H7 (cell line): ENCODE measurements around the gene CCL5. TPM values are rescaled to one million over a fixed set of nuclear protein-coding genes. Genes with fewer than 3 reads are reported as not detected.

Experiments
- DNase-seq: peaks from one replicate; pipeline ENCODE4 v3.0.0; 2012
- H3K27me3 ChIP-seq: 2 replicates; pipeline ENCODE4 v1.6.0; 2011; ENCODE audit warnings: mild to moderate bottlenecking, low read length; ENCODE audit not compliant: control insufficient read depth, insufficient read depth
- H3K36me3 ChIP-seq: replicated peaks from 2 replicates; pipeline ENCODE4 v1.5.1; 2011; ENCODE audit warnings: low read length; ENCODE audit not compliant: control insufficient read depth, insufficient read depth
- H3K4me3 ChIP-seq: 2 replicates; pipeline ENCODE4 v1.5.1; 2011; ENCODE audit warnings: low read depth, mild to moderate bottlenecking, control low read depth, low read length, moderate library complexity; ENCODE audit not compliant: insufficient read depth
- total RNA-seq: library from RNA; depleted of rRNA; stranded (reverse); fragments of >200 nt; shearing (Covaris generic); gene quantifications from 2 replicates; pipeline ENCODE4 v1.2.3, GENCODE V29; 2014; rRNA removed

The CCL5 gene
- total RNA-seq = not detected in 2 replicates

DNA sequence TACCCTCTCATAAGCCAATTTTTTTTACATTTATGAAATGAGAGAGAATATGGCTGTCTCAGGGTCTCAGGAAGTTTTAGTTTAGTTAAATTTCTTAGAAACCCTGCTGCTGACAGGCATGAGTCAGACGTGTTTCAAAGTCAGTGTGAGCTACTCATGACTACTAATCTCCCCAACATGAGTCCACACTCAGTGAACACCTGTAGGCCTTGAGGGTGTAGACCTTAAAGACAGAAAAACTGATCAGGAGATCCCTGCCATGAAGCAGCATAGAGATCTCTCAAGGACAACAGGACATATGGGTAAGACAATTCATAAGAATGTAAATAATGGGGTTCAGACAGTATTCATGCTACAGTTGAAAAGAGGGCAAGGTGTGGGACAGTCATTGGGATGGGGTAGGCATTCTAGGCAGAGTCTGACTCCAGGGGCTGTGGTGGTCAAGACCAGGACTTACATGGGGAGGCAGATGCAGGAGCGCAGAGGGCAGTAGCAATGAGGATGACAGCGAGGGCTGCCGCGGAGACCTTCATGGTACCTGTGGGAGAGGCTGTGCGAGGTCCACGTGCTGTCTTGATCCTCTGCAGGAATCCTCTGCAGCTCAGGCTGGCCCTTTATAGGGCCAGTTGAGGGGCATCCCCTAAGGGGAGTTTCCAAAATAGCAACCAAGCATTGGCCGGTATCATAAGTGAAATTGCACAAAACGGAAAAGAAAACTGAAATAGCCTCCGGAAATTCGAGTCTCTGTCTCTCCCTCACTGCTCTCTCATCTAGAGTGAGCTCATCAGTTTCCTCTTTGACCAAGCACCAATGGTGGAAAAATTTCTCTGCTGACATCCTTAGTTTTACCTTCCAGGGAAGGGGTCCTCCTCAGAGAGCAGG is at the start of gene CCL5:
TSS of gene CCL5 (minus strand) at position 588 of the 882 bp plus-strand sequence.
- no peaks in the 10 kb centered on the region for H3K27me3 ChIP-seq
- H3K4me3 ChIP-seq = no peak within 1 kb of the TSS
- H3K36me3 ChIP-seq = no peaks in the 10 kb centered on the region
- DNase-seq = no peak

DNA sequence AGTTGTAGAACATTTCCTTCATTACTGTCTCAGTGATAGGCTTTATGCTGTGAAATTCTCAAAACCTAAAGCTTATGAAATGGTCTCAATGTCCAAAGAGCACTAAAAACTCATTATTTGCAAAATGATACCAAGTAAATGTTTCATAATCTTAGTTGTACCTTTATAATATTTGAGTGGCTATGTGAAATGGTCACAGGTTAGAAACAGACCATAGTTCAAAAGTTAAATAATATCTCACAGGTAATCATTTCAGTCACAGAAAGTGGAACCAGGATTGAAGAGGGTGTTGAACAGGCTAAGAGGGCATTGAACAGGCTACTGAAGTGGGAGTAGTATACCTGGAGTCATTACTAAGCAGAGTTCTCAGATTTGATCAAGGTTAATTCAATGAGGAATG is 47.6 kb upstream of the CCL5 start:
- H3K36me3 ChIP-seq = peaks cover 1% of the 10 kb centered on the region; the same call in 1 of the 2 replicates
- H3K27me3 ChIP-seq = peaks cover 1% of the 10 kb centered on the region; the same call in 1 of the 2 replicates
- no peak for DNase-seq
- H3K4me3 ChIP-seq = no peak overlapping the region

DNA sequence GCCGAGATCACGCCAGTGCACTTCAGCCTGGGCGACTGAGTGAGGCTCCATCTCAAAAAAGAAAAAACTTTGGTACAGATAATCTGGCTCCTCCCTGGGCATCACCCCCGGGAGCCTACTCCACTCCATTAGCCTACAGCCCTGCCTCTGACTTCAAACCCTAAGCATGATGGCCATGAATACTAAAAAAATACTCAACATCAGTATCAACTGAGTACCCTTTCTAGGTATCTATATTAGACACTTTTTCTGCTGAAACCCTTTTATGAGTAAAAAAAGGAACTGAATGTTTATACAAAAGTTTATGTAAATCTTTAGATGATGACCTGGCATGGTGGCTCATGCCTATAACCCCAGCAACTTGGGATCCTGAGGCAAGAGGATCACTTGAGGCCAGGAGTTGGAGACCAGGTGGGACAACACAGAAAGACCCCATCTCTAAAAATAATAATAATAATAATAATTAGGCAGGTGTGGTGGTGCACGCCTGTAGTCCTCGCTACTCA is 43.5 kb upstream of the CCL5 start:
- Histone ChIP-seq H3K27me3 (no peaks in the 10 kb centered on the region), H3K36me3 (peaks cover 1% of the 10 kb centered on the region; the same call in 1 of the 2 replicates), H3K4me3 (no peak overlapping the region)
- DNase-seq = no peak

DNA sequence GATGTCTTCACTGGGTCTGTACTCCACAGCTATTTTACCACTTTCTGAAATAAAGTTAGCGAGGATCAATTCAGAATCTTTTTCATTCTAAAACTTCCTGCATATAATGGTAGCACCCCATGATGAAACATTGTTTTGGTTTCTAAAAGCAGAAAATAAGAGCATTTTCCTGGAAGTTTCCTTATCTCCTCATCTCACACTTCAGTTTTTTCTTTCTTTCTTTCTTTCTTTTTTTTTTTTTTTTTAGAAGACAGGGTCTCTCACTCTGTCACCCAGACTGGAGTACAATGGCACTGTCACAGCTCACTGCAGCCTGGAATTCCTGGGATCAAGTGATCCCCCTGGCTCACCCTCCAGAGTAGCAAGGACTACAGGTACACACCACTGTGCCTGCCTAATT is 40.1 kb upstream of the CCL5 start:
- Histone ChIP-seq H3K4me3 (no peak overlapping the region), H3K27me3 (no peaks in the 10 kb centered on the region), H3K36me3 (peaks cover 1% of the 10 kb centered on the region; the same call in 1 of the 2 replicates)
- no peak for DNase-seq

DNA sequence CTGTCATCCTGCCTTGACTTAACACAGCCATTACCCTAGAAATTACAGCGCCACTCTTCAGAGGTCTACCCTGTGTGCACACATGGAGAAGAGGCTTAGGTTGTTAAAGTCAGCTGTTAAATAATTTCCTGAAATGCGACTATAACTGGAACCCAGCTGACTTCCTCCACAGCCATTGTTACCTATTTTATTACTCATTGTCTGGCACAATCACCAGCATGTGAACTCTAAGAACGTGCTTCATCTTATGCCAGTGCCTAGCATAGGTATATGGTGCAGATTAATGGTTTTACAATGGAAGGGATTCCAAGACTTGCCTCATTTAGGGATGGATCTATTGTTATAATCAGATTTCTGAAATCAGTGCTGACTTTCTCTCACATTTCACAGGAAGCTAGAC is 38.5 kb upstream of the CCL5 start:
- no peak for DNase-seq
- no peak overlapping the region for H3K4me3 ChIP-seq
- no peaks in the 10 kb centered on the region for H3K36me3 ChIP-seq
- no peaks in the 10 kb centered on the region for H3K27me3 ChIP-seq

GRCh38 chr17:35917519-35918213 is 37.5 kb upstream of the CCL5 start:
- Histone ChIP-seq H3K36me3 (no peaks in the 10 kb centered on the region), H3K4me3 (no peak overlapping the region), H3K27me3 (no peaks in the 10 kb centered on the region)
- DNase-seq = no peak

- no peak for DNase-seq
- Histone ChIP-seq H3K4me3 (no peak overlapping the region), H3K36me3 (no peaks in the 10 kb centered on the region), H3K27me3 (no peaks in the 10 kb centered on the region)
Measured at GRCh38 chr17:35915153-35915964, 35.2 kb upstream of the CCL5 start.

GRCh38 chr17:35914354-35914753 is 34.2 kb upstream of the CCL5 start:
- no peaks in the 10 kb centered on the region for H3K27me3 ChIP-seq
- no peak for DNase-seq

DNA sequence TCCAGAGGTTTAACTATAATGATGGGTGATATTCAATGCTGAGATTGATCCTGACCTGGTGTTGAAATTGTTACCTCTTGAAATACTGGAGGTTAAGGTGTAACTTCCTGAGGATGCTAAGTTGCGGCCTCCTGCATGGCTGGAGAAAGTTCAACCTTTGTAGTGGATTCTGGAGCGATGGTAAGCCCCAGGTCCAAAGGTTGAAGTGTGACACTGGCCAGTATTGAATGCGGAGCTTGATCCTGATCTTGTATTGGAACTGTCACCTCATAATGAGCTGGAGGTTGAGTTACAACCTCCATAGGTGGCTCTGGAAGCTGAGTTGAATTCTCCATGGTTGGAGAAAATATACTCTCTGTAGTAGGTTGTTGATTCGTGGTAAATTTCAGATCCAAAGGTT is 33.4 kb upstream of the CCL5 start:
- Histone ChIP-seq H3K36me3 (no peaks in the 10 kb centered on the region), H3K4me3 (no peak overlapping the region), H3K27me3 (no peaks in the 10 kb centered on the region)
- no peak for DNase-seq

More at GRCh38 chr17:35914354-35914753, 34.2 kb upstream of the CCL5 start:
- Histone ChIP-seq H3K36me3 (no peaks in the 10 kb centered on the region), H3K4me3 (no peak overlapping the region)

- DNase-seq = no peak
- Histone ChIP-seq H3K36me3 (no peaks in the 10 kb centered on the region), H3K4me3 (no peak overlapping the region)
Measured at GRCh38 chr17:35912942-35913341, 32.8 kb upstream of the CCL5 start.

DNA sequence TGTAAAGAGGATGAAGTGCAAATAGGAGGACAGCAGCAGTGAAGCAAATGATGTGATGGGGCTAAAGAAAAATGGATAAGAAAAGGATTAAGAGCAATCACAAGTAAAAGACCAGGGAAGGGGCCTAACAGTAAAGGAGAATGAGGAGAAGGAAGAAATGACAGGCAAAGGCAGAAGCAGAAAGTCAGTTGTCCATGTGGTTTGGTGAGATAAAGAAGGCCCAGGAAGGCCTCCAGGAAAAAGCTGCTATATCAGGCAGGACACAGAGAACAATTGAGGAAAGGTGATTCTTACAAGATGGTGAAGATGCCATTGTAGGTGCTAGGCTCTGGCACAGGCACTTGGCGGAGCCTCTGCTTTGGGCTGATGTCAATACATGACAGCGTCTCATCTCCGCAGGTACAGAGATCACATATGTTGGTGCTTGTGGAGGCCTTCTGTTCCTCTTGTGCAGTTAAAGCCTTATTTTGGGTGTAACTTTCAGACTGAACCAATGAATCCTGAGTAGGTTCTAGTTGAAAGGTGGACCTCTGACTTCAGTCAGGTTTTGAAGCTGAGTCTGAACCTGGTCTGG is 32.3 kb upstream of the CCL5 start:
- no peak for DNase-seq
- H3K4me3 ChIP-seq = no peak overlapping the region
- no peaks in the 10 kb centered on the region for H3K36me3 ChIP-seq
- no peaks in the 10 kb centered on the region for H3K27me3 ChIP-seq

More at GRCh38 chr17:35912942-35913341, 32.8 kb upstream of the CCL5 start:
- no peaks in the 10 kb centered on the region for H3K27me3 ChIP-seq

- DNase-seq = no peak
- no peak overlapping the region for H3K4me3 ChIP-seq
- no peaks in the 10 kb centered on the region for H3K27me3 ChIP-seq
- no peaks in the 10 kb centered on the region for H3K36me3 ChIP-seq
Measured at GRCh38 chr17:35909408-35909807, 29.2 kb upstream of the CCL5 start.

- no peaks in the 10 kb centered on the region for H3K27me3 ChIP-seq
- no peak for DNase-seq
- no peaks in the 10 kb centered on the region for H3K36me3 ChIP-seq
- no peak overlapping the region for H3K4me3 ChIP-seq
Measured at GRCh38 chr17:35907691-35908090, 27.5 kb upstream of the CCL5 start.
